Chondrocyte (in vitro differentiated cells): ENCODE results near the gene DUSP10. TPM values are rescaled to one million over a fixed set of nuclear protein-coding genes. Genes with fewer than 3 reads are reported as not detected.

Source experiments
- DNase-seq: peaks from one replicate; pipeline ENCODE4 v3.0.0; 2021; ENCODE audit warnings: mixed read lengths, low spot score
- H3K27ac Mint-ChIP-seq: one replicate; pipeline ENCODE4 v1.8.0; 2021; ENCODE audit warnings: mild to moderate bottlenecking, moderate library complexity, mixed read lengths; ENCODE audit not compliant: unreplicated experiment
- H3K27me3 Mint-ChIP-seq: 2 replicates; pipeline ENCODE4 v1.8.0; 2021; ENCODE audit warnings: low read depth, mixed read lengths
- H3K36me3 Mint-ChIP-seq: 2 replicates; pipeline ENCODE4 v1.8.0; 2021; ENCODE audit warnings: low read depth, mixed read lengths
- H3K4me1 Mint-ChIP-seq: 2 replicates; pipeline ENCODE4 v1.8.0; 2021; ENCODE audit warnings: low read depth, mild to moderate bottlenecking, mixed read lengths
- H3K4me3 Mint-ChIP-seq: one replicate; pipeline ENCODE4 v1.8.0; 2021; ENCODE audit warnings: mild to moderate bottlenecking, moderate library complexity, mixed read lengths; ENCODE audit not compliant: unreplicated experiment
- H3K9me3 Mint-ChIP-seq: 2 replicates; pipeline ENCODE4 v1.8.0; 2021; ENCODE audit warnings: low read depth, mixed read lengths
- CTCF ChIP-seq: fragments of 200-600 bp; sonication (generic); IDR thresholded peaks from 2 replicates; pipeline ENCODE4 v1.5.0; 2021; ENCODE audit warnings: antibody characterized with exemption, mild to moderate bottlenecking, moderate library complexity
- total RNA-seq: library from RNA; stranded (reverse); gene quantifications from 3 replicates; pipeline ENCODE4 v1.2.1, GENCODE V29; 2021

The DUSP10 gene
- total RNA-seq, 1 donor from 2014 or later, result 4.1 TPM

GRCh38 chr1:221670081-221670480, 71.8 kb downstream of the DUSP10 start:
- H3K27me3 Mint-ChIP-seq, result peaks cover 29% of the 10 kb centered on the region
- DNase-seq, result no peak
- H3K9me3 Mint-ChIP-seq, result peaks cover 3% of the 10 kb centered on the region
- H3K4me3 Mint-ChIP-seq, result no peak overlapping the region
- H3K27ac Mint-ChIP-seq, result no peak overlapping the region
- no peak for TF ChIP-seq CTCF
- peaks cover 19% of the 10 kb centered on the region for H3K4me1 Mint-ChIP-seq
- no peaks in the 10 kb centered on the region for H3K36me3 Mint-ChIP-seq

- DNase-seq, result no peak
- H3K4me1 Mint-ChIP-seq, result peaks cover 18% of the 10 kb centered on the region
- H3K27ac Mint-ChIP-seq, result no peak overlapping the region
- no peak for TF ChIP-seq CTCF
- peaks cover 3% of the 10 kb centered on the region for H3K9me3 Mint-ChIP-seq
- H3K4me3 Mint-ChIP-seq, result no peak overlapping the region
- peaks cover 35% of the 10 kb centered on the region for H3K27me3 Mint-ChIP-seq
- H3K36me3 Mint-ChIP-seq, result no peaks in the 10 kb centered on the region
These were observed 72.4 kb downstream of the DUSP10 start for GRCh38 chr1:221669441-221669840.

- H3K36me3 Mint-ChIP-seq, result peaks cover 2% of the 10 kb centered on the region
- peaks cover 10% of the 10 kb centered on the region for H3K4me1 Mint-ChIP-seq
- peaks cover 49% of the 10 kb centered on the region for H3K27me3 Mint-ChIP-seq
- TF ChIP-seq CTCF, result no peak
- H3K27ac Mint-ChIP-seq, result no peak overlapping the region
- no peak overlapping the region for H3K4me3 Mint-ChIP-seq
- H3K9me3 Mint-ChIP-seq, result peaks cover 8% of the 10 kb centered on the region
- no peak for DNase-seq
These were observed 74.4 kb downstream of the DUSP10 start for GRCh38 chr1:221667504-221667903.

GRCh38 chr1:221664253-221664652, 77.6 kb downstream of the DUSP10 start:
- H3K36me3 Mint-ChIP-seq, result peaks cover 3% of the 10 kb centered on the region
- no peak overlapping the region for H3K27ac Mint-ChIP-seq
- no peak for TF ChIP-seq CTCF
- DNase-seq, result no peak
- peaks cover 5% of the 10 kb centered on the region for H3K9me3 Mint-ChIP-seq
- H3K4me1 Mint-ChIP-seq, result no peaks in the 10 kb centered on the region
- H3K27me3 Mint-ChIP-seq, result peaks cover 54% of the 10 kb centered on the region
- no peak overlapping the region for H3K4me3 Mint-ChIP-seq

- Mint-ChIP-seq H3K4me1 (no peaks in the 10 kb centered on the region), H3K36me3 (peaks cover 3% of the 10 kb centered on the region), H3K27me3 (peaks cover 48% of the 10 kb centered on the region), H3K4me3 (no peak overlapping the region), H3K9me3 (peaks cover 5% of the 10 kb centered on the region), H3K27ac (no peak overlapping the region)
- no peak for DNase-seq
- no peak for TF ChIP-seq CTCF
These were observed 78.6 kb downstream of the DUSP10 start for GRCh38 chr1:221663321-221663720.
